ENCODE data around the gene UROC1. TPM values are rescaled to one million over a fixed set of nuclear protein-coding genes. Genes with fewer than 3 reads are reported as not detected.

The UROC1 gene
- total and polyA plus RNA-seq, 9 of the 15 experiments (the other 6 are each of a cell fraction or from before 2014, with no cell fraction given), result not detected

GRCh38 chr3:126480861-126481260 lies 36.7 kb downstream of the UROC1 start (continued):
- no peak for TF ChIP-seq ZNF408 (CRISPR knock-in tag; IDR thresholded peaks at IDR 0.05; ENCODE audit: low read depth)
- TF ChIP-seq, protein P1, sequence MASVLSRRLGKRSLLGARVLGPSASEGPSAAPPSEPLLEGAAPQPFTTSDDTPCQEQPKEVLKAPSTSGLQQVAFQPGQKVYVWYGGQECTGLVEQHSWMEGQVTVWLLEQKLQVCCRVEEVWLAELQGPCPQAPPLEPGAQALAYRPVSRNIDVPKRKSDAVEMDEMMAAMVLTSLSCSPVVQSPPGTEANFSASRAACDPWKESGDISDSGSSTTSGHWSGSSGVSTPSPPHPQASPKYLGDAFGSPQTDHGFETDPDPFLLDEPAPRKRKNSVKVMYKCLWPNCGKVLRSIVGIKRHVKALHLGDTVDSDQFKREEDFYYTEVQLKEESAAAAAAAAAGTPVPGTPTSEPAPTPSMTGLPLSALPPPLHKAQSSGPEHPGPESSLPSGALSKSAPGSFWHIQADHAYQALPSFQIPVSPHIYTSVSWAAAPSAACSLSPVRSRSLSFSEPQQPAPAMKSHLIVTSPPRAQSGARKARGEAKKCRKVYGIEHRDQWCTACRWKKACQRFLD (CRISPR knock-in tag; IDR thresholded peaks at IDR 0.05), result no peak
- TF ChIP-seq SIN3A (IDR thresholded peaks at IDR 0.05; ENCODE audit: borderline replicate concordance in 2 of 2, control insufficient read depth in 1 of 2, low read depth in 2 of 2, low read length in 2 of 2), result no peak
- TF ChIP-seq THRB (CRISPR knock-in tag; conservative IDR thresholded peaks at IDR 0.05), result no peak
- no peak for TF ChIP-seq CREBBP (IDR thresholded peaks at IDR 0.05; ENCODE audit: low read depth, low read length)
- TF ChIP-seq, protein P2, sequence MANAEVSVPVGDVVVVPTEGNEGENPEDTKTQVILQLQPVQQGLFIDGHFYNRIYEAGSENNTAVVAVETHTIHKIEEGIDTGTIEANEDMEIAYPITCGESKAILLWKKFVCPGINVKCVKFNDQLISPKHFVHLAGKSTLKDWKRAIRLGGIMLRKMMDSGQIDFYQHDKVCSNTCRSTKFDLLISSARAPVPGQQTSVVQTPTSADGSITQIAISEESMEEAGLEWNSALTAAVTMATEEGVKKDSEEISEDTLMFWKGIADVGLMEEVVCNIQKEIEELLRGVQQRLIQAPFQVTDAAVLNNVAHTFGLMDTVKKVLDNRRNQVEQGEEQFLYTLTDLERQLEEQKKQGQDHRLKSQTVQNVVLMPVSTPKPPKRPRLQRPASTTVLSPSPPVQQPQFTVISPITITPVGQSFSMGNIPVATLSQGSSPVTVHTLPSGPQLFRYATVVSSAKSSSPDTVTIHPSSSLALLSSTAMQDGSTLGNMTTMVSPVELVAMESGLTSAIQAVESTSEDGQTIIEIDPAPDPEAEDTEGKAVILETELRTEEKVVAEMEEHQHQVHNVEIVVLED (CRISPR knock-in tag; IDR thresholded peaks at IDR 0.05), result no peak
- no peak for TF ChIP-seq NCOA2 (IDR thresholded peaks at IDR 0.05; ENCODE audit: partially characterized antibody in 2 of 2)
- TF ChIP-seq, protein P3, sequence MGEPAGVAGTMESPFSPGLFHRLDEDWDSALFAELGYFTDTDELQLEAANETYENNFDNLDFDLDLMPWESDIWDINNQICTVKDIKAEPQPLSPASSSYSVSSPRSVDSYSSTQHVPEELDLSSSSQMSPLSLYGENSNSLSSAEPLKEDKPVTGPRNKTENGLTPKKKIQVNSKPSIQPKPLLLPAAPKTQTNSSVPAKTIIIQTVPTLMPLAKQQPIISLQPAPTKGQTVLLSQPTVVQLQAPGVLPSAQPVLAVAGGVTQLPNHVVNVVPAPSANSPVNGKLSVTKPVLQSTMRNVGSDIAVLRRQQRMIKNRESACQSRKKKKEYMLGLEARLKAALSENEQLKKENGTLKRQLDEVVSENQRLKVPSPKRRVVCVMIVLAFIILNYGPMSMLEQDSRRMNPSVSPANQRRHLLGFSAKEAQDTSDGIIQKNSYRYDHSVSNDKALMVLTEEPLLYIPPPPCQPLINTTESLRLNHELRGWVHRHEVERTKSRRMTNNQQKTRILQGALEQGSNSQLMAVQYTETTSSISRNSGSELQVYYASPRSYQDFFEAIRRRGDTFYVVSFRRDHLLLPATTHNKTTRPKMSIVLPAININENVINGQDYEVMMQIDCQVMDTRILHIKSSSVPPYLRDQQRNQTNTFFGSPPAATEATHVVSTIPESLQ (CRISPR knock-in tag; IDR thresholded peaks at IDR 0.05), result no peak
